ENCODE measurements around the gene MAP7D1. TPM values are rescaled to one million over a fixed set of nuclear protein-coding genes. Genes with fewer than 3 reads are reported as not detected.
"Not testable (repeated sequence)": the region's sequence is repeated elsewhere in the genome, so short reads cannot be mapped to it uniquely, and the experiment has no call there.

The MAP7D1 gene
- polyA plus RNA-seq, 1 of the 3 experiments (the other 2 are of a cell fraction): 69.9 TPM

GRCh38 chr1:36217670-36218069 lies 61.7 kb downstream of the MAP7D1 start:
- 52% methylated on average over 2 of the region's 2 CpGs for WGBS (ENCODE audit: low lambda C conversion rate)
- no peaks in the 10 kb centered on the region for H3K4me1 ChIP-seq (ENCODE audit: control insufficient read depth in 1 of 2, insufficient read depth in 2 of 2, low read depth in 1 of 2, low read length in 1 of 2)
- no peak overlapping the region for H3K9ac ChIP-seq
- no peaks in the 10 kb centered on the region for H3K9me3 ChIP-seq
- CTCF ChIA-PET: interaction anchor here (0.7 to 1.6 kb wide), 8 partner anchors 22 to 84 kb away, joined by 3 to 7 read pairs (median 4); partner anchors contain the start of gene TRAPPC3
- no peak overlapping the region for H2AFZ ChIP-seq (ENCODE audit: low read depth)
- H3K9me2 ChIP-seq: no peaks in the 10 kb centered on the region
- TF ChIP-seq RAD21 (IDR thresholded peaks at IDR 0.05; ENCODE audit: low read length) (peak; percentile 58), SMC3 (IDR thresholded peaks at IDR 0.05; ENCODE audit: low read depth, low read length) (peak; percentile 52), EP300 (IDR thresholded peaks at IDR 0.05; ENCODE audit: borderline replicate concordance in 1 of 2, low read depth in 1 of 2, low read length in 1 of 2) (no peak), JUND (IDR thresholded peaks at IDR 0.05) (no peak), CTCF (IDR thresholded peaks at IDR 0.05) (peak; percentile 53)
- no peak overlapping the region for H3K4me2 ChIP-seq
- no peaks in the 10 kb centered on the region for H4K20me1 ChIP-seq (ENCODE audit: insufficient read depth)
- no peak overlapping the region for H3K4me3 ChIP-seq (ENCODE audit: low read depth in 2 of 2, low read length in 1 of 2)
- H3K27me3 ChIP-seq (ENCODE audit: insufficient read depth): no peaks in the 10 kb centered on the region
- no peak overlapping the region for H3K27ac ChIP-seq (ENCODE audit: low read depth in 2 of 2, low read length in 1 of 2)
- POLR2A ChIA-PET: no interaction called here
- no peak for DNase-seq
- H3K79me2 ChIP-seq (ENCODE audit: insufficient read depth): no peaks in the 10 kb centered on the region
- no peaks in the 10 kb centered on the region for H3F3A ChIP-seq (replicated peaks; ENCODE audit: insufficient read depth)
- H3K36me3 ChIP-seq (replicated peaks in 1 of 2; ENCODE audit: control insufficient read depth in 1 of 2, insufficient read depth in 2 of 2, low read length in 1 of 2): no peaks in the 10 kb centered on the region

- CTCF ChIA-PET: interaction anchor here (0.8 to 1.3 kb wide), 3 partner anchors 10 to 73 kb away, joined by 3 to 4 read pairs (median 3); partner anchors contain the start of gene TRAPPC3
- WGBS (ENCODE audit: low lambda C conversion rate): 93% methylated on average over 7 of the region's 7 CpGs
- H3F3A ChIP-seq (replicated peaks; ENCODE audit: insufficient read depth): peaks cover 10% of the 10 kb centered on the region
- peaks cover 0 to 16% of the 10 kb centered on the region in 2 experiments for H3K36me3 ChIP-seq (replicated peaks in 1 of 2; ENCODE audit: control insufficient read depth in 1 of 2, insufficient read depth in 2 of 2, low read length in 1 of 2)
- H4K20me1 ChIP-seq (ENCODE audit: insufficient read depth): peaks cover 21% of the 10 kb centered on the region
- H3K4me3 ChIP-seq (ENCODE audit: low read depth in 2 of 2, low read length in 1 of 2); H3K9ac ChIP-seq; H3K4me2 ChIP-seq; DNase-seq; POLR2A ChIA-PET; H3K27ac ChIP-seq (ENCODE audit: low read depth in 2 of 2, low read length in 1 of 2); H3K9me3 ChIP-seq; H3K4me1 ChIP-seq (ENCODE audit: control insufficient read depth in 1 of 2, insufficient read depth in 2 of 2, low read depth in 1 of 2, low read length in 1 of 2); H3K27me3 ChIP-seq (ENCODE audit: insufficient read depth); H2AFZ ChIP-seq (ENCODE audit: low read depth); H3K9me2 ChIP-seq: not testable (repeated sequence)
- H3K79me2 ChIP-seq (ENCODE audit: insufficient read depth): peaks cover 25% of the 10 kb centered on the region
Measured at GRCh38 chr1:36221901-36222300, 65.9 kb downstream of the MAP7D1 start.

GRCh38 chr1:36222481-36223380 lies 66.8 kb downstream of the MAP7D1 start:
- Histone ChIP-seq H3K79me2 (ENCODE audit: insufficient read depth) (peaks cover 34% of the 10 kb centered on the region), H3K9me2 (no peaks in the 10 kb centered on the region), H3K9ac (peak overlapping the region; percentile 91; the same call in 1 of the 2 replicates), H4K20me1 (ENCODE audit: insufficient read depth) (peaks cover 29% of the 10 kb centered on the region), H3K36me3 (replicated peaks in 1 of 2; ENCODE audit: control insufficient read depth in 1 of 2, insufficient read depth in 2 of 2, low read length in 1 of 2) (peaks cover 0 to 21% of the 10 kb centered on the region in 2 experiments), H3K4me2 (peak overlapping the region; percentile 68), H3K4me3 (ENCODE audit: low read depth in 2 of 2, low read length in 1 of 2) (peak overlapping the region; percentile 69 to 75), H3K27me3 (ENCODE audit: insufficient read depth) (no peaks in the 10 kb centered on the region), H2AFZ (ENCODE audit: low read depth) (peak overlapping the region; percentile 90), H3K4me1 (ENCODE audit: control insufficient read depth in 1 of 2, insufficient read depth in 2 of 2, low read depth in 1 of 2, low read length in 1 of 2) (peaks cover 8 to 9% of the 10 kb centered on the region in 2 experiments; a peak in 2 of 4 replicates), H3K9me3 (no peaks in the 10 kb centered on the region), H3F3A (replicated peaks; ENCODE audit: insufficient read depth) (peaks cover 10% of the 10 kb centered on the region), H3K27ac (ENCODE audit: low read depth in 2 of 2, low read length in 1 of 2) (peak overlapping the region; percentile 91 to 97)
- CTCF ChIA-PET: interaction anchor here (1.2 to 2.4 kb wide), 3 partner anchors 16 to 73 kb away, joined by 3 to 12 read pairs (median 4); partner anchors contain the start of gene TRAPPC3
- POLR2A ChIA-PET: no interaction called here
- no peak for TF ChIP-seq MEF2A (IDR thresholded peaks at IDR 0.05; ENCODE audit: borderline replicate concordance, low read depth)
- WGBS (ENCODE audit: low lambda C conversion rate): 92% methylated on average over 32 of the region's 33 CpGs
- DNase-seq: no peak

All from SK-N-SH (cell line).